SKM-1 (cell line): Measurements from ENCODE around the gene PARP12.

ENCODE experiments used
- DNase-seq: peaks from one replicate; lab custom pipeline; 2025; ENCODE audit not compliant: unreplicated experiment; lab: John Stamatoyannopoulos, UW

PARP12 gene

GRCh38 chr7:140036224-140036962, 26.4 kb downstream of the PARP12 start:
- no peak for DNase-seq

- no peak for DNase-seq
Observed at GRCh38 chr7:140035400-140036223, 27.1 kb downstream of the PARP12 start.

- DNase-seq, result no peak
Observed at GRCh38 chr7:140034421-140034820, 28.3 kb downstream of the PARP12 start.

DNA sequence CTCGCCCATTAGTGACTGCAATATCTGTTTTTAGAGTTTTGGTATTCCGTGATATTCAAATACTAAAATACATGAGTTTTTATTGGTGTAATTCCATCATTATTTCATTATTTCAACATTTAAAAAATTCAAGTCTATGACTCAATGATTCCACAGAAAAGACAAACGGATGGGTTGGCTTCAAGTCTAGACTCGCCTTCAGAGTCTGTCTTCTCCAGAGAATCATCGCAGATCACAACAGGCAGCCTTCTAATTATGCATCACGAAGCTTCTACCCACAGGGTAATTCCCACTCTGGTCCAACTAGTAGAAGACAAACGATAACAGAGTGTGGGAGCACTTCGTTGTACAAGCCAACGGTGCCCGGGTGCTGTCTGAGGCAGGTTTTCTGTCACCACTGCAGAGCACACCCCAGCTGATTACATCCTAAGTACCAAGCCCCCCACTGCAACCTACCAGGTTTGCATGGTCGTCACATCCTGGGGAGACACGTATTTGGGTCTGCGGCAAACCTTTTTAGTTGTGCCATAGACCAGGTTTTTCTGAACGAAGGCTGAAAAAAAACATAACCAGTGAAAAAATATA, 28.9 kb downstream of the PARP12 start:
- no peak for DNase-seq

DNA sequence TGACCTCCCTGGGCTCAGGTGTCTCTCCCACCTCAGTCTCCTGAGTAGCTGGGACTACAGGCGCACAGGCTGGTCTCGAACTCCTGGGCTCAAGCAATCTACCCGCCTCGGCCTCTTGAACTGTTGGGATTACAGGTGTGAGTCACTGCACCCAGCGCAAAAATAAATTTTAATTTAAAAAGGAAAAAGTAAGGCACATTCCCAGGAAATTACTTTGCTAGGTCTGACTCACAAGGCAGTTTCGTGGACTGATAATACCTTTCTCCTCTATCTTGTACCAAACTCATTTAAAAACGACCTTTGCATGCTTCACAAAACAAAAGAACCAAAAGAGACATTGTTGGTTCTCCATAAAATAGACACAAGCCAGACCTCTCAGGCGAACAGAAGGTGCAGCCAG, 29.7 kb downstream of the PARP12 start:
- no peak for DNase-seq

DNA sequence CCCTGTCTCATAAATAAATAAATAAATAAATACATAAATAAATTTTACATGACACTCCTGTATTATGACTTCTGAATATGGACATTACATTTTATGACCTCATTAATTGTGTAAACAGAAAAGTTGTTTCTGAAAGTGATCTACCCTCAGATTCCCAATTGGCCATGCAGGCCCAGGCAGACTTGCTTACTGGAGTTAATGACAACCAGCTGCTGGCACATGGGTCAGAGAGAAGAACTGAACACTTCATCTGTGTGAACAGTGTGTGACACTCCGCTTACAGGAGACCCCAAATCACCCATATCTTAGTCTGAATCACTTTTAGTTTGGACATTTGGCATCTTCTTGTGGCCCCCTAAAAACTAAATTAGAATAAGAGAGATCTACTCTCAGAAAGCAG, 31.4 kb downstream of the PARP12 start:
- DNase-seq, result no peak

- DNase-seq, result no peak
Observed at GRCh38 chr7:140029072-140029471, 33.7 kb downstream of the PARP12 start.

DNA sequence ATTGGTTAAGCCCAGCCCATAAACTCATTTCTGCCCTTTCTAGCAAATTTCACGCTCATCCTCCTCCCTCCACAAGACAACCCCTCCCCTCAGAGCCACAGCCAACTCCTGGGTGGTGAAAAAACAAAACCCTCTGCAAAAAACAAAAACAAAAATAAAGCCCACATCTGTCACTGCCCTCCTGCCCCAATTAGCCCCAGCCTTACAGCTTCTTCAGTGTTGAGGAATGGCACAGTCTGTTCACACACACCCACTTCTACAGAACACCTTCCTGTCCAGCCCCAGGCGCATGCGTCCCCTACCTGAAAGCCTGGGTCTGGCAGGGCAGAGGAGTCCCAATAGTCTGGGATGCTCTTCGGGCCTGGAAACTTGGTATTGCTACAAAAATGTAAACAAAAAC, 34.4 kb downstream of the PARP12 start:
- no peak for DNase-seq

DNA sequence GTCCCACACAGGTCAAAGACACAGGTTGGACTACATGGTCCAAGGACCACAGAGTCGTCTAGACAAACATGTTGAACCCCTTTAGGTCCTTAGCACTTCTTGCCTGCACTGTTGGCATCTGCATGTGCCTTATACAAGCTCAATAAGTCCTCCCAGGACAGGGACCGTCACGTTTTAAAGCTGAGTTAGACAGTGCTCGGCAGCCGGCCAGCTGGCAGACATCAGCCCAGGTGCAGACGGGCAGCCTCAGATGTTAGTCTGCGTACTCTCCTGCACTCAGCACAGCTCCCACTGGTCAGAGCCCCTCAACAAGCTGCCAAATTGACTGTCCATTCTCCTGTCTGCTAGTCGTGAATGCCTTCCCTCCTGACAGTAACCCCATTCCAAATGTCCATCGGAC, 34.9 kb downstream of the PARP12 start:
- no peak for DNase-seq

- no peak for DNase-seq
Observed at GRCh38 chr7:140026935-140027334, 35.8 kb downstream of the PARP12 start.

GRCh38 chr7:140025814-140026433, 36.8 kb downstream of the PARP12 start:
- no peak for DNase-seq

- no peak for DNase-seq
Observed at GRCh38 chr7:140025241-140025640, 37.5 kb downstream of the PARP12 start.

- DNase-seq, result no peak
Observed at GRCh38 chr7:140024585-140024984, 38.2 kb downstream of the PARP12 start.

- no peak for DNase-seq
Observed at GRCh38 chr7:140023728-140024127, 39.0 kb downstream of the PARP12 start.

DNA sequence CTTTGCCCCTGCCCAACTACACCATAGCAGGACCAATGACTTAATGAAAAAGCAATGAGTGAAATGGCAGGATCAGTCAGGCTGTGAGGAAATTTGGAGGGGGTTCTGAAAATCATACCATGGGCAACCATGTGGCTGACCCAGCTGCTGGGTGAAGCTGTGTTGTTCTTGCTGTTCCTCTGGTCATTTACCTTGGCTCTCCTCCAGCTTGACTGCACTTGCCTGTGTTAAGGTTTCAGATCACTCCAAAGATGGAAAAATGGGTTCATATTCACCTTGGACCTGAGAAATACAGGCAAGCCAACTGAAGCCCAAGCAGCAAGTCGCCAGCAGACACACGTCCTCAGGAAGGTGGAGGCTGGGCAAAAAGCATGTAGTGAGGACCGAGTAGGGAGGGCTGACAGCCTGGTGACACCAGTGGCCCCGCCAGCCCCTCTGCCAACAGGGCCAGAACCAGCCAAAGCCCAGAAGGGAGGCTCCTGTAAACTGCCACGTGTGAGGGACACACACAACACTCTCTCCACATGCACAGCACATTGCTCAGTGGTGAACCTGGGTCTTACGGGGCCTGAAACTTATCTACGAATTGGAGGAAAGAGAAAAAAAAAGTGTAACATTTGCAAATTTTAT, 40.1 kb downstream of the PARP12 start:
- no peak for DNase-seq

DNA sequence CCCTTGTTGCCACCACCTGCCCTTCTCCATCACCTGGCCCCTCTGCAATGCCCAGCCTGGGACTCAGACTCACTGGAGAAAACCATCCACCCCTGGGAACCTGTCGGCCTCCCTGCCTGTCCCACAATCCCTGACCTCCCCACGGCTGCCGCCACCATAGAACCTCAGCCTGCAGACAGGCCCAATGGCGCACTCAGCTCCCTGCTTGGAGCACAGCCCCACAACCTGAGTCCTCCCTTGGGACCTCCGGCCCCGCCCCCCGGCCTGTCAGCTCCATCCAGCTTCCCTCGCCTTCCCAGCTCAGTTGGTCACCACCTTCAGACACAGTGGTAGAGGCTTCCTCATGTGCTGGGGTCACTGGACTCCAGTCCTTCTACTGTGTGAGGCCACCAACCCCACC, 41.1 kb downstream of the PARP12 start:
- no peak for DNase-seq

DNA sequence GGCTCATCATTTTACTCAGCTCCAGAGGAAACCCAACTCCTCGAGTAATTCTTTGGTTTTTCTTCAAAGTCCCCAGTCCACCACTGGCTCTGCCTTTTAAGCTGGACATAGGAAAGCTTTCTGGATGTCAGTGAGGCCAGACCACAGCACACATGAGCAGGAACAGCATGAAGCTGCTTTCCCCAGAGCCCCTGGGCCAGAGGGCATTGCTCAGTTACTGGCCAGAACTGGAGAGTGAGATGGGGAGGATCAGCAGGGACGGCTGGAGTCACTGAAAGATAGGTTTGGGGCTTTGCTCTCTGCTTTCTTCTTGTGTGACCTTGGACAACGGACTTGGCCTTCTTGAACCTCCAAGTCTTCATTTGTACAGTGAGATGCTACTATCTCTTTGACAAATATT, 43.1 kb downstream of the PARP12 start:
- DNase-seq, result no peak

DNA sequence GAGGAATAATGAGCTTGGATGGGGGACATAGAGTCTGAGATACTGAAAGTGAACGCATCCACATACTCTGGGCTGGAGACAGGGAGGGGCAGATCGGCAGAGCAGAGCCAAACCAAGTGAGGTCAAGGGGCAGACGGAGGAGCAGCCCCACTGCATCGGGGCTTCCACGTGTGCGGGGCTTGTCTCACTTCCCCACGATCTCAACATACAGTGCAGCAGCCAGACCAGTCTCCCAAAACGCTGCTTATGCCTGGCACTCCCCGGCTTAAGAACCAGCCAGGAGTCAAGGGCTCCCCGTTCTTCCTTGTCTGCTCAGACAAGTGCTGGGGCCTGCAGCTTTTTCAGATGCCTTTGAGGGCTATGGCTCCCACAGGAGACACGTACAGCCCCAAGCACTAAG, 43.6 kb downstream of the PARP12 start:
- no peak for DNase-seq

DNA sequence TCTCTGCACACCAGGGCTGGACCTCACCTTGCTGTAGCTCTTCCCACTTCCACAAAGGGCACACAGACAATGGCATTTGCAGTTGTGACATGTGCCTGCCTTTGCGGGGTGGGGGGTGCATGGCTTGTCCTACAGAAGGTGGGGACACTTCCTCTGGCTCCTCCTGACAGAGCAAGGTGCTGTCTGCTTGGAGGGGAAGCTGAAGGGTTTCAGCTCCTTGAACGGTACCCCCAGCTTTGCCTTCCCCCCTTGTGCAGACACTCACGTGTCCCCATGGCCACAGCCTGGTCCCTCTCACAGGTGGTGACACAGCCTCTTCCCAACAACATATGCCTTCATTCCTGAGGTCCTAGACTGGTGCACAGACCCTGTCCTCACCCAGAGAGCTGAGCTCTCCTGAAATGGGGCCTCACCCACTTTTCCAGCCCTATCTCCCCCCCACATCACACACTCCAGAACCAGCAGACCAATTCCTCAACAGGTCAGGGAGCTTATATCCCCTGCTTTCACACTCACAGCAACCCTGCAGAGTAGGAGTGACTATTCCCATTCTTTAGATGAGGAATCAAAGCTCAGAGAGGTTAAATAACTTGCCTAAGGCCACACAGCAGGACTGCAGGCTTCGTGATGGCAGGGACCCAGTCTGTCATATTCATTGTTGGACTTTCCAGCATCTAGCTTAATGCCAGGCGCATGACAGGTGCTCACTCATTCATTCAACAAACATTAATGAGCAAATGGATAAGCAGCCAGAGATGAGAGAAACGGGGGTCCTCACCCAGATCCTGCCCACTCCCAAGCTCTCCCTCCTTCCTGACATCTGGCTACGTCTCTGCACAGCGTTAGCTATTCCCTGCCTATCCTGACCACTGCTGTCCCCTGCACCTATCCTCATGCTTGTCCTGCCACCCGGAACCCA, 44.4 kb downstream of the PARP12 start:
- no peak for DNase-seq

DNA sequence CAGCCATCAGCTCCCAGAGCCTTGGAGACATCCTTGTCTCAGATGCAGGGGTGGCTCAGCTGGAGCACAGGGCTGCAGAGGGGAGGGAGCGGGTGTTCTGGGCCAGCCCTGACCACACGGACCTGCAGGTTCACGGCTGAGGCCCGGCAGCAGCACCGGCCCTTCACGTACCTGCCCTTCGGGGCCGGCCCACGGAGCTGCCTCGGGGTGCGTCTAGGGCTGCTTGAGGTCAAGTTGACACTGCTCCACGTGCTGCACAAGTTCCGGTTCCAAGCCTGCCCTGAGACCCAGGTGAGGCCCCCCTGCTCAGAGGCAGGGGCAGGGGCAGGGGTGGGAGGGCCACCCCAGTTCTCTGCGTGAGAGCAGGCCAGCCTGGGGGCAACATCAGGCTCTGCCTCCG, 45.2 kb downstream of the PARP12 start:
- no peak for DNase-seq
